Tibial artery (tissue), 4 donors: ENCODE results near the gene HOXB2.

ENCODE experiments used
- DNase-seq, 2 donors: peaks; one replicate each; pipeline ENCODE4 v3.0.0-alpha.2; 2019
- H3K27ac ChIP-seq, 2 donors: fragments of 200-600 bp; sonication (generic) in 1 of 2; 1 replicate in 1 of 2; 2 replicates in 1 of 2; pipeline ENCODE4 v1.5.1; 2018 to 2019; ENCODE audit warnings: mild to moderate bottlenecking in 1 of 2
- H3K27me3 ChIP-seq, 2 donors: fragments of 200-600 bp; sonication (generic) in 1 of 2; one replicate each; pipeline versions ENCODE4 v1.5.1 to v1.6.0; 2016 to 2019
- H3K36me3 ChIP-seq, 3 donors: fragments of 200-600 bp; sonication (generic) in 2 of 3; one replicate each; pipeline ENCODE4 v1.5.1; 2016 to 2019; ENCODE audit warnings: mild to moderate bottlenecking in 2 of 3
- H3K4me1 ChIP-seq, 4 donors: fragments of 200-600 bp; sonication (generic) in 2 of 4; 1 replicate in 3 of 4; 2 replicates in 1 of 4; pipeline ENCODE4 v1.5.1; 2016 to 2019
- H3K4me3 ChIP-seq, 2 donors: fragments of 200-600 bp; sonication (generic) in 1 of 2; 1 replicate in 1 of 2; 2 replicates in 1 of 2; pipeline ENCODE4 v1.5.1; 2018 to 2019; ENCODE audit warnings: mild to moderate bottlenecking in 2 of 2
- H3K9me3 ChIP-seq, 3 donors: fragments of 200-600 bp; sonication (generic) in 1 of 3; one replicate each; pipeline ENCODE4 v1.5.1; 2016 to 2019
- intact Hi-C: fragments of 100-400 bp; cut with DNase I; formaldehyde crosslinking; loops from one replicate; pipeline ENCODE4 v1.15.0; 2023; ENCODE audit warnings: low total_unique reads
- TF ChIP-seq, protein P1 (sequence below), 2 experiments: fragments of 200-600 bp in 1 of 2; fragments of 450-650 bp in 1 of 2; IDR thresholded peaks; one replicate each; pipeline ENCODE4 v1.5.1; 2017 to 2019; ENCODE audit warnings: antibody characterized with exemption in 2 of 2, mild to moderate bottlenecking in 1 of 2, moderate library complexity in 1 of 2

HOXB2 gene

DNA sequence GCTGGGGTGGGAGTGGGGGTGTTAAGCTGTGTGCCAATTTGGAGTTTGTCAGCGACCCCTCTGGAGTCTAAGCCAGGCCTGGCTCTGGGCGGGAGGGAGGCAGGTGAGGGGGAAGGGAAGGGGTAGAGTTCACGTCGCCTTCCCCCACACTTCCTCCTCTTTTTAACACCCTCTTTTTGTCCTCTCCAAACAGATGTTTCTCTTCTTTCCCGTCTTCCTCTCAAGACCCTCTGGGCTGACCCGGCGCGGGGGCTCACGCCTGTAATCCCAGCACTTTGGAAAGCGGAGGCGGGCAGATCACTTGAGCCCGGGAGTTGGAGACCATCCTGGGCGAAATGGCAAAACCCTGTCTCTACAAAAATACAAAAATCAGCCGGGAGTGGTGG is 17.4 kb downstream of the HOXB2 start:
- no peak overlapping the region for H3K4me3 ChIP-seq
- DNase-seq = no peak
- H3K27ac ChIP-seq = no peak overlapping the region

GRCh38 chr17:48526608-48527546 is 18.0 kb downstream of the HOXB2 start:
- H3K4me1 ChIP-seq = peaks cover 0 to 5% (median 0%) of the 10 kb centered on the region in 4 donors
- H3K36me3 ChIP-seq = no peaks in the 10 kb centered on the region
- peaks cover 0 to 55% of the 10 kb centered on the region in 2 donors for H3K27me3 ChIP-seq
- no peak overlapping the region for H3K27ac ChIP-seq
- intact Hi-C loops = no loop called here
- TF ChIP-seq, protein P1, sequence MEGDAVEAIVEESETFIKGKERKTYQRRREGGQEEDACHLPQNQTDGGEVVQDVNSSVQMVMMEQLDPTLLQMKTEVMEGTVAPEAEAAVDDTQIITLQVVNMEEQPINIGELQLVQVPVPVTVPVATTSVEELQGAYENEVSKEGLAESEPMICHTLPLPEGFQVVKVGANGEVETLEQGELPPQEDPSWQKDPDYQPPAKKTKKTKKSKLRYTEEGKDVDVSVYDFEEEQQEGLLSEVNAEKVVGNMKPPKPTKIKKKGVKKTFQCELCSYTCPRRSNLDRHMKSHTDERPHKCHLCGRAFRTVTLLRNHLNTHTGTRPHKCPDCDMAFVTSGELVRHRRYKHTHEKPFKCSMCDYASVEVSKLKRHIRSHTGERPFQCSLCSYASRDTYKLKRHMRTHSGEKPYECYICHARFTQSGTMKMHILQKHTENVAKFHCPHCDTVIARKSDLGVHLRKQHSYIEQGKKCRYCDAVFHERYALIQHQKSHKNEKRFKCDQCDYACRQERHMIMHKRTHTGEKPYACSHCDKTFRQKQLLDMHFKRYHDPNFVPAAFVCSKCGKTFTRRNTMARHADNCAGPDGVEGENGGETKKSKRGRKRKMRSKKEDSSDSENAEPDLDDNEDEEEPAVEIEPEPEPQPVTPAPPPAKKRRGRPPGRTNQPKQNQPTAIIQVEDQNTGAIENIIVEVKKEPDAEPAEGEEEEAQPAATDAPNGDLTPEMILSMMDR (IDR thresholded peaks at IDR 0.05) = no peak
- no peak overlapping the region for H3K4me3 ChIP-seq
- no peaks in the 10 kb centered on the region for H3K9me3 ChIP-seq
- no peak for DNase-seq

More for the DNA sequence above, 17.4 kb downstream of the HOXB2 start:
- TF ChIP-seq, protein P1 (IDR thresholded peaks at IDR 0.05) = no peak
- H3K4me1 ChIP-seq = peaks cover 0 to 5% (median 0%) of the 10 kb centered on the region in 4 donors
- H3K9me3 ChIP-seq = no peaks in the 10 kb centered on the region
- H3K36me3 ChIP-seq = no peaks in the 10 kb centered on the region
- H3K27me3 ChIP-seq = peaks cover 0 to 50% of the 10 kb centered on the region in 2 donors
- intact Hi-C loops = no loop called here

DNA sequence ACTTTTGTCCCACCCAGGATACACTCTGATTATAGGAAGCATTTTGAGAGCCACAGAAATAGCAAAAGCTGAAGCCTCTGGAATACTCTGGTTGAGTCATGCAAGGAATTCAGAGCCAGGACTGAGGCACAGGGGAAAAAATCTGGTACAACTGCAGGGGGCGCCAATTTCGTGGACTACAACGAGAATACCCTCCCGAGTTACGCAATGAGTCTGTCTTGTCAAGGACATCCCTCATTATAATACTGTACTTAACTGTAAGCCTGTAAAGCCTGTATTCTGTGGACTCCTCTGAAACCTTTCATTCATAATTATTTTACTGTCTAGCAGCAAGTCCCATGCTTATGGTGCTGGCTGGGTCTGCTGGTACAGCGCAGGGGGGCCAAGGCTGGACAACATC is 21.9 kb downstream of the HOXB2 start:
- no peak overlapping the region for H3K4me3 ChIP-seq
- H3K36me3 ChIP-seq = no peaks in the 10 kb centered on the region
- DNase-seq = no peak
- TF ChIP-seq, protein P1 (IDR thresholded peaks at IDR 0.05) = no peak
- no peaks in the 10 kb centered on the region for H3K9me3 ChIP-seq
- peaks cover 0 to 42% of the 10 kb centered on the region in 2 donors for H3K27me3 ChIP-seq
- intact Hi-C loops = no loop called here
- no peak overlapping the region for H3K27ac ChIP-seq
- H3K4me1 ChIP-seq = peaks cover 0 to 5% (median 0%) of the 10 kb centered on the region in 4 donors

GRCh38 chr17:48522031-48522653 is 22.8 kb downstream of the HOXB2 start:
- Histone ChIP-seq H3K27ac (no peak overlapping the region), H3K27me3 (peaks cover 0 to 41% of the 10 kb centered on the region in 2 donors), H3K9me3 (no peaks in the 10 kb centered on the region), H3K4me3 (no peak overlapping the region), H3K36me3 (no peaks in the 10 kb centered on the region), H3K4me1 (peaks cover 0 to 3% (median 0%) of the 10 kb centered on the region in 4 donors)
- intact Hi-C loops = no loop called here
- DNase-seq = no peak
- TF ChIP-seq, protein P1 (IDR thresholded peaks at IDR 0.05) = no peak

GRCh38 chr17:48520631-48521079 is 24.3 kb downstream of the HOXB2 start:
- Histone ChIP-seq H3K4me3 (no peak overlapping the region), H3K27me3 (peaks cover 0 to 31% of the 10 kb centered on the region in 2 donors), H3K9me3 (no peaks in the 10 kb centered on the region), H3K27ac (no peak overlapping the region), H3K36me3 (no peaks in the 10 kb centered on the region), H3K4me1 (no peaks in the 10 kb centered on the region)
- TF ChIP-seq, protein P1 (IDR thresholded peaks at IDR 0.05) = no peak
- intact Hi-C loops = no loop called here
- no peak for DNase-seq
